Gastrocnemius medialis (tissue), 4 donors: ENCODE measurements around the gene PCDHGA12.

Experiments used
- POLR2A ChIP-seq, 2 donors: fragments of 450-650 bp; IDR thresholded peaks; one replicate each; pipeline ENCODE4 v1.6.1; 2017; ENCODE audit warnings: antibody characterized with exemption in 2 of 2, mild to moderate bottlenecking in 2 of 2, moderate library complexity in 2 of 2
- TF ChIP-seq, protein P1 (sequence below), 5 experiments: fragments of 450-650 bp in 3 of 5; fragments of 200-600 bp in 2 of 5; sonication (generic) in 2 of 5; IDR thresholded peaks in 4 of 5; conservative IDR thresholded peaks in 1 of 5; 1 replicate in 4 of 5; 2 replicates in 1 of 5; pipeline ENCODE4 v1.5.1; 2016 to 2019; ENCODE audit warnings: antibody characterized with exemption in 5 of 5, mild to moderate bottlenecking in 3 of 5, moderate library complexity in 3 of 5

DNA sequence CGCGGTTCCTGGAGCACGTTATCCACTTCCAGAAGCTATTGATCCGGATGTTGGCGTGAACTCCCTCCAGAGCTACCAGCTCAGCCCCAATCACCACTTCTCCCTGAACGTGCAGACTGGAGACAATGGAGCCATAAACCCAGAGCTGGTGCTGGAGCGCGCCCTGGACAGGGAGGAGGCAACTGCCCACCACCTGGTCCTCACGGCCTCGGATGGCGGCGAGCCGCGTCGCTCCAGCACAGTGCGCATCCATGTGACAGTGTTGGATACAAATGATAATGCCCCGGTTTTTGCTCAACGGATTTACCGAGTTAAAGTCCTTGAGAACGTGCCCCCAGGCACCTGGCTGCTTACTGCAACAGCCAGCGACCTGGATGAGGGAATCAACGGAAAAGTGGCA, 26.9 kb upstream of the PCDHGA12 start:
- TF ChIP-seq, protein P1, sequence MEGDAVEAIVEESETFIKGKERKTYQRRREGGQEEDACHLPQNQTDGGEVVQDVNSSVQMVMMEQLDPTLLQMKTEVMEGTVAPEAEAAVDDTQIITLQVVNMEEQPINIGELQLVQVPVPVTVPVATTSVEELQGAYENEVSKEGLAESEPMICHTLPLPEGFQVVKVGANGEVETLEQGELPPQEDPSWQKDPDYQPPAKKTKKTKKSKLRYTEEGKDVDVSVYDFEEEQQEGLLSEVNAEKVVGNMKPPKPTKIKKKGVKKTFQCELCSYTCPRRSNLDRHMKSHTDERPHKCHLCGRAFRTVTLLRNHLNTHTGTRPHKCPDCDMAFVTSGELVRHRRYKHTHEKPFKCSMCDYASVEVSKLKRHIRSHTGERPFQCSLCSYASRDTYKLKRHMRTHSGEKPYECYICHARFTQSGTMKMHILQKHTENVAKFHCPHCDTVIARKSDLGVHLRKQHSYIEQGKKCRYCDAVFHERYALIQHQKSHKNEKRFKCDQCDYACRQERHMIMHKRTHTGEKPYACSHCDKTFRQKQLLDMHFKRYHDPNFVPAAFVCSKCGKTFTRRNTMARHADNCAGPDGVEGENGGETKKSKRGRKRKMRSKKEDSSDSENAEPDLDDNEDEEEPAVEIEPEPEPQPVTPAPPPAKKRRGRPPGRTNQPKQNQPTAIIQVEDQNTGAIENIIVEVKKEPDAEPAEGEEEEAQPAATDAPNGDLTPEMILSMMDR (IDR thresholded peaks at IDR 0.05 in 4 of 5, conservative IDR thresholded peaks at IDR 0.05 in 1 of 5) = no peak
- no peak for TF ChIP-seq POLR2A (IDR thresholded peaks at IDR 0.05)
